Keratinocyte (primary cell): ENCODE measurements around the gene SMYD3. TPM values are rescaled to one million over a fixed set of nuclear protein-coding genes. Genes with fewer than 3 reads are reported as not detected.

Experiments
- DNase-seq: peaks from one replicate; pipeline ENCODE4 v3.0.0-alpha.2; 2011; ENCODE audit warnings: low read depth, missing footprints, low spot score
- FAIRE-seq: peaks from 2 replicates; lab custom pipeline; 2011; peaks lifted over from hg19 to GRCh38; lab: Jason Lieb, UNC
- H2AFZ ChIP-seq: 2 replicates; pipeline ENCODE4 v1.6.0; 2012; ENCODE audit warnings: low read length, control low read depth, inconsistent platforms; ENCODE audit not compliant: control insufficient read depth
- H3K27ac ChIP-seq: 2 replicates; pipeline ENCODE4 v1.5.1; 2011; ENCODE audit warnings: low read length; ENCODE audit not compliant: control insufficient read depth, insufficient read depth
- H3K27me3 ChIP-seq: 3 replicates; pipeline ENCODE4 v1.6.0; 2011; ENCODE audit warnings: low read length; ENCODE audit not compliant: control insufficient read depth, insufficient read depth; ENCODE audit errors: extremely low read depth
- H3K36me3 ChIP-seq, 2 experiments: 2 replicates in 1 of 2; 3 replicates in 1 of 2; pipeline ENCODE4 v1.5.1; 2011; ENCODE audit warnings: low read length in 2 of 2, mild to moderate bottlenecking in 1 of 2; ENCODE audit not compliant: control insufficient read depth in 2 of 2, insufficient read depth in 2 of 2; ENCODE audit errors: extremely low read depth in 1 of 2
- H3K4me1 ChIP-seq: 3 replicates; pipeline ENCODE4 v1.5.1; 2011; ENCODE audit warnings: low read length; ENCODE audit not compliant: control insufficient read depth, insufficient read depth; ENCODE audit errors: extremely low read depth
- H3K4me2 ChIP-seq: 3 replicates; pipeline ENCODE4 v1.6.0; 2011; ENCODE audit warnings: low read depth, low read length; ENCODE audit not compliant: control insufficient read depth, insufficient read depth; ENCODE audit errors: extremely low read depth
- H3K4me3 ChIP-seq, 3 experiments: fragments of 200-600 bp in 1 of 3; sonication (generic) in 1 of 3; 2 replicates in 2 of 3; 3 replicates in 1 of 3; pipeline ENCODE4 v1.5.1; 2011 to 2016; ENCODE audit warnings: low read length in 3 of 3, mild to moderate bottlenecking in 3 of 3, control low read depth in 2 of 3, inconsistent platforms in 1 of 3, low read depth in 1 of 3, mixed read lengths in 1 of 3, mixed run types in 1 of 3, moderate library complexity in 1 of 3; ENCODE audit not compliant: control insufficient read depth in 2 of 3, insufficient read depth in 2 of 3; ENCODE audit errors: extremely low read depth in 1 of 3
- H3K79me2 ChIP-seq: 2 replicates; pipeline ENCODE4 v1.6.0; 2012; ENCODE audit warnings: low read length; ENCODE audit not compliant: control insufficient read depth, insufficient read depth
- H3K9ac ChIP-seq: 3 replicates; pipeline ENCODE4 v1.6.0; 2011; ENCODE audit warnings: low read length; ENCODE audit not compliant: control insufficient read depth, insufficient read depth; ENCODE audit errors: extremely low read depth
- H3K9me1 ChIP-seq: 3 replicates; pipeline ENCODE4 v1.6.0; 2011; ENCODE audit warnings: low read length; ENCODE audit not compliant: control insufficient read depth, insufficient read depth; ENCODE audit errors: extremely low read depth
- H3K9me3 ChIP-seq: 2 replicates; pipeline ENCODE4 v1.5.1; 2012; ENCODE audit warnings: low read depth, low read length; ENCODE audit not compliant: control insufficient read depth
- H4K20me1 ChIP-seq: 3 replicates; pipeline ENCODE4 v1.6.0; 2011; ENCODE audit warnings: low read length; ENCODE audit not compliant: control insufficient read depth, insufficient read depth; ENCODE audit errors: extremely low read depth
- CTCF ChIP-seq, 3 experiments: IDR thresholded peaks in 1 of 3; conservative IDR thresholded peaks in 1 of 3; optimal IDR thresholded peaks in 1 of 3; 2 replicates in 2 of 3; 3 replicates in 1 of 3; pipeline versions ENCODE3 to v1.5.1; 2011; ENCODE audit warnings: low read length in 3 of 3, mild to moderate bottlenecking in 3 of 3, moderate library complexity in 2 of 3, control low read depth in 1 of 3, inconsistent platforms in 1 of 3; ENCODE audit not compliant: insufficient read depth in 2 of 3; ENCODE audit errors: extremely low read depth in 1 of 3
- EZH2 ChIP-seq: IDR thresholded peaks from one replicate; pipeline ENCODE4 v1.6.1; 2012; ENCODE audit warnings: inconsistent platforms, mild to moderate bottlenecking, low read length, moderate library complexity
- dilution Hi-C: fragments of 300-500 bp; cut with MboI; formaldehyde crosslinking; loops from one replicate; pipeline ENCODE4 v1.7.0; 2020; ENCODE audit warnings: low sequenced_read_pairs; ENCODE audit not compliant: extremely low pct_ligation_motif_present
- polyA plus RNA-seq, 5 experiments: library from polyadenylated mRNA; depleted of rRNA in 3 of 5; stranded (reverse) in 3 of 5; stranded (forward) in 1 of 5; unstranded in 1 of 5; fragments of >200 nt; gene quantifications; 1 replicate in 1 of 5; 2 replicates in 3 of 5; 3 replicates in 1 of 5; pipeline versions ENCODE4 v1.2.1 to v1.2.3, GENCODE V29; 2011 to 2012; ENCODE audit warnings: missing spikeins in 2 of 5, low read depth in 1 of 5, low replicate concordance in 1 of 5

SMYD3 gene
- polyA plus RNA-seq, 1 donor (not counting 4 experiments of a cell fraction or from before 2014, with no cell fraction given), result 31.0 TPM

GRCh38 chr1:246373828-246374569 lies 133.1 kb downstream of the SMYD3 start:
- Histone ChIP-seq H2AFZ (no peak overlapping the region), H3K9me3 (no peaks in the 10 kb centered on the region), H3K9me1 (no peaks in the 10 kb centered on the region), H3K36me3 (no peaks in the 10 kb centered on the region), H3K4me3 (no peak overlapping the region), H3K79me2 (no peaks in the 10 kb centered on the region), H3K4me2 (no peak overlapping the region), H3K4me1 (no peaks in the 10 kb centered on the region), H4K20me1 (no peaks in the 10 kb centered on the region), H3K9ac (no peak overlapping the region), H3K27ac (no peak overlapping the region), H3K27me3 (no peaks in the 10 kb centered on the region)
- no peak for TF ChIP-seq EZH2
- TF ChIP-seq CTCF (optimal IDR thresholded peaks at IDR 0.05 in 1 of 3, IDR thresholded peaks at IDR 0.05 in 1 of 3, conservative IDR thresholded peaks at IDR 0.05 in 1 of 3; ENCODE audit: extremely low read depth in 1 of 3, insufficient read depth in 2 of 3, low read length in 3 of 3), result no peak
- DNase-seq (no peak), FAIRE-seq (no peak)
- dilution Hi-C loops, result no loop called here

GRCh38 chr1:246372559-246372958 lies 134.5 kb downstream of the SMYD3 start:
- Histone ChIP-seq H3K4me3 (no peak overlapping the region), H3K9ac (no peak overlapping the region), H2AFZ (no peak overlapping the region), H4K20me1 (no peaks in the 10 kb centered on the region), H3K4me1 (no peaks in the 10 kb centered on the region), H3K36me3 (no peaks in the 10 kb centered on the region), H3K9me1 (no peaks in the 10 kb centered on the region), H3K27me3 (no peaks in the 10 kb centered on the region), H3K79me2 (no peaks in the 10 kb centered on the region), H3K4me2 (no peak overlapping the region), H3K27ac (no peak overlapping the region), H3K9me3 (no peaks in the 10 kb centered on the region)
- DNase-seq (no peak), FAIRE-seq (no peak)
- dilution Hi-C loops, result no loop called here
- TF ChIP-seq CTCF (optimal IDR thresholded peaks at IDR 0.05 in 1 of 3, IDR thresholded peaks at IDR 0.05 in 1 of 3, conservative IDR thresholded peaks at IDR 0.05 in 1 of 3; ENCODE audit: extremely low read depth in 1 of 3, insufficient read depth in 2 of 3, low read length in 3 of 3) (no peak), EZH2 (no peak)
